ENCODE data around the gene CRYBG1.

DNA sequence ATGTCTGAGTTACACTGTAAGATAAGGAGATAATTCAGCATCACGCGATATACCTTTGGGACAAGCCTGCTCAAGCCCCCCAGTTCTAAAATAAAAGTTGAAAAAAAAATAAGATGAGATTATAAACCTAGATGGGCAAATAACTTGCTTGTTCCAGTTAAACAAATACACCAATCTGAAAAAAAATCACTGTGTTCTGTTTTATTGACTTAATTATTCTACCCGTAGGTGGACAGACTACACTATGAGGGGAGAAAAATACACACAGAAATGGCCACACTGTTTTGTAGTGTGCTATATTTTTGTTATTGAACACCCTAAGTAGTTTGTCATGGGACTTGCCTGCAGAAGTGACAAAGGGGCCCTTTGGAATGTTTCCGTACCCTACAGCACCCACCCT lies 70.9 kb downstream of the CRYBG1 start:
- TF ChIP-seq, protein P1, sequence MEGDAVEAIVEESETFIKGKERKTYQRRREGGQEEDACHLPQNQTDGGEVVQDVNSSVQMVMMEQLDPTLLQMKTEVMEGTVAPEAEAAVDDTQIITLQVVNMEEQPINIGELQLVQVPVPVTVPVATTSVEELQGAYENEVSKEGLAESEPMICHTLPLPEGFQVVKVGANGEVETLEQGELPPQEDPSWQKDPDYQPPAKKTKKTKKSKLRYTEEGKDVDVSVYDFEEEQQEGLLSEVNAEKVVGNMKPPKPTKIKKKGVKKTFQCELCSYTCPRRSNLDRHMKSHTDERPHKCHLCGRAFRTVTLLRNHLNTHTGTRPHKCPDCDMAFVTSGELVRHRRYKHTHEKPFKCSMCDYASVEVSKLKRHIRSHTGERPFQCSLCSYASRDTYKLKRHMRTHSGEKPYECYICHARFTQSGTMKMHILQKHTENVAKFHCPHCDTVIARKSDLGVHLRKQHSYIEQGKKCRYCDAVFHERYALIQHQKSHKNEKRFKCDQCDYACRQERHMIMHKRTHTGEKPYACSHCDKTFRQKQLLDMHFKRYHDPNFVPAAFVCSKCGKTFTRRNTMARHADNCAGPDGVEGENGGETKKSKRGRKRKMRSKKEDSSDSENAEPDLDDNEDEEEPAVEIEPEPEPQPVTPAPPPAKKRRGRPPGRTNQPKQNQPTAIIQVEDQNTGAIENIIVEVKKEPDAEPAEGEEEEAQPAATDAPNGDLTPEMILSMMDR (IDR thresholded peaks at IDR 0.05) = no peak
- TF ChIP-seq EZH2 (IDR thresholded peaks at IDR 0.05; ENCODE audit: borderline replicate concordance, insufficient read depth, low read depth, low read length, poor library complexity, severe bottlenecking) = no peak

Measured in B cell (primary cell).